ENCODE data around the gene SUPT6H.
A peak's percentile ranks its signal among the peaks of the same experiment; 100 is the strongest.
"Not testable (repeated sequence)": the region's sequence is repeated elsewhere in the genome, so short reads cannot be mapped to it uniquely, and the experiment has no call there.

SUPT6H gene

DNA sequence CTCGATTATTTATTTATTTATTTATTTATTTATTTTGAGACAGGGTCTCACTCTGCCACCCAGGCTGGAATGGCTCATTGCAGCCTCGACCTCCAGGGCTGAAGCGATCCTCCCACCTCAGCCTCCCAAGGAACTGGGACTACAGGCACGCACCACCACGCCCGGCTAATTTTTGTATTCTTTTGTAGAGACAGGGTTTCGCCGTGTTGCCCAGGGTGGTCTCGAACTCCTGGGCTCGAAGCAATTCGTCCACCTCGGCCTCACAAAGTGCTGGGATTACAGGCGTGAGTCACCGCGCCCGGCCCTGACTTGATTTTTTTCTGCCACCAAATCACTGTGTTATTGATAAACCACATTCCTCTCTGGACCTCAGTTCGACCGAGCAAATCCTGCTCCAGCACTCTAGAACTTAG, 57.0 kb downstream of the SUPT6H start:
- no peak for DNase-seq (ENCODE audit: low spot score)

DNA sequence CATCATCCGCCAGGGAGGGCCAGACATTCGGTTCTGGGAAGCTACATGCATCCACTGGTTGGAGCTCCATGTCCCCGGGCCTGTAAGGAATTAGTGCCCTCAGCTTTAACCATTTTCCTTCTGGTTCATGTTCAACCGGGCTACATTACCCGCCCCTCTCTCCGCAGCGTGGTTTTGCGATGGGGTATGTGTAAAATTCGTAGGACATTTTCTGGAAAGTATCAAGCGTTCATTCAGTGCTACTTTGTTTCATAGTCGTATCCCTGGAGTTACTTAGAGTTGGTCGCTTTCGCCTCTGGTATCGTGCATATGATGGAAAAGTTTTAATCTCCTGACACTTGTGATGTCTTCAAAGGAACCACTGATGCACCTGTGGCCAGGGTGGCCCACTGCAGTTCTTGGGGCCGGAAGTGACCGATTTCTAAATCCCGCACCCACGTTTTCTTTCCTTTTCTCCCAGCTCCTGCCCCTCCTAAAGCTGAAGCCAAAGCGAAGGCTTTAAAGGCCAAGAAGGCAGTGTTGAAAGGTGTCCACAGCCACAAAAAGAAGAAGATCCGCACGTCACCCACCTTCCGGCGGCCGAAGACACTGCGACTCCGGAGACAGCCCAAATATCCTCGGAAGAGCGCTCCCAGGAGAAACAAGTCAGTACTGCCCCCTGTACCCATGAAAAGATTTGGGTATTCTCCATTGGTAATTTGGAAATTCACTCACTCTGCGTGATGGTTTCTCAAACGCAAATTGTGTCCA, 58.4 kb downstream of the SUPT6H start:
- DNase-seq (ENCODE audit: low spot score), result peak; percentile 50

DNA sequence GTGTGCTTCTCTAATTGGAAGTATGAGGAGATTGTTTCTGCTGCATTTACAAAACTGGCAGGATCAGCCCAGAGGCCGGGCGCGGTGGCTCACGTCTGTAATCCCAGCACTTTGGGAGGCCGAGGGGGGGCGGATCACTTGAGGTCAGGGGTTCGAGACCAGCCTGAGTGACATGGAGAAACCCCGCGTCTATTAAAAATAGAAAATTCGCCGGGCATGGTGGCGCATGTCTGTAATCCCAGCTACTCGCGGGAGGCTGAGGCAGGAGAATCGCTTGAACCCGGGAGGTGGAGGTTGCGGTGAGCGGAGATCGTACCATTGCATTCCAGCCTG, 59.0 kb downstream of the SUPT6H start:
- not testable (repeated sequence) for DNase-seq (ENCODE audit: low spot score)

DNA sequence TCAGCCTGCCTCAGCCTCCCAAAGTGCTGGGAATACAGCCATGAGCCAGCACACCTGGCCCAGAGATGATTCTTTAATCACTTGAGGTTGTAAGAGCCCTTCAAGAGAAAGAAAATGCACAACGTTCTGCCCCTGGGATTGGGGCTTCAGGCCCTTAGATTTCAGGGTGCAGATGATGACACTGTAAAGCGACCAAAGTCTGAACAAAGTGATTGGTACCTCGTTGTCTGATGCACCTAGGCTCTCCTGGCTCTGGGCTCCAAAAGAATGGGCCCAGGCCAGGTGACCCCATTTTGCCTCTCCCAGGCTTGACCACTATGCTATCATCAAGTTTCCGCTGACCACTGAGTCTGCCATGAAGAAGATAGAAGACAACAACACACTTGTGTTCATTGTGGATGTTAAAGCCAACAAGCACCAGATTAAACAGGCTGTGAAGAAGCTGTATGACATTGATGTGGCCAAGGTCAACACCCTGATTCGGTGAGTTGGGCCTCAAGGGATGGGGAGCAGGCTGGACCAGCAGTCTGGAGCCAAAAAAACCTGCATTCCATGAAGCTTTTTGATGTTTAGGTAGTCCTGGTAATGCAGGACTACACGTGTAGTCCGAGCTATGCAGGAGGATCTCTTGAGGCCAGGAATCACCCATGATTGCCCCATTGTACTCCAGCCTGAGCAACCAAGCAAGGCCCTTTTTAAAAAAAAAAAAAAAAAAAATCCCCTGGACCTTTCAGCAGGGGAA, 60.6 kb downstream of the SUPT6H start:
- DNase-seq (ENCODE audit: low spot score), result no peak

GRCh38 chr17:28723159-28723835, 61.3 kb downstream of the SUPT6H start:
- no peak for DNase-seq (ENCODE audit: low spot score)

DNA sequence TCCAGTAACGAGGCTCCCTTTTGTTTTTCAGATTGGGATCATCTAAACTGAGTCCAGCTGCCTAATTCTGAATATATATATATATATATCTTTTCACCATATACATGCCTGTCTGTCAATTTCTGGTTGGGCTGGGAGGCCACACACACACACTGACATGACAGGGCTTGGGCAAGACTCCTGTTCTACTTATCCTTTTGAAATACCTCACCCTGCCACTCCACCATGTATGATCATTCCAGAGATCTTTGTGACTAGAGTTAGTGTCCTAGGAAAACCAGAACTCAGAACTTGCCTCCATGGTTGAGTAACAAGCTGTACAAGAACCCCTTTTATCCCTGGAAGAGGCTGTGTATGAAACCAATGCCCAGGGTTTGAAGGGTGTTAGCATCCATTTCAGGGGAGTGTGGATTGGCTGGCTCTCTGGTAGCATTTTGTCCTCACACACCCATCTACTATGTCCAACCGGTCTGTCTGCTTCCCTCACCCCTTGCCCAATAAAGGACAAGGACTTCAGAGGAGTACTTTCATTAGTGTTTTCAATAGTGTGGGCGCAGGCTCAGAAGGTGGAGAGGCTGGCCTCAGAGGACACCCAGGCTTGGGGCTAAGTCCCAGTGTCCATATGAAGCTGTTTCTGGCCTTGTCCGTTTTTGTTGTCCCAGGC, 62.0 kb downstream of the SUPT6H start:
- DNase-seq (ENCODE audit: low spot score), result not testable (repeated sequence)

GRCh38 chr17:28724500-28725165, 62.6 kb downstream of the SUPT6H start:
- DNase-seq (ENCODE audit: low spot score), result no peak

- DNase-seq (ENCODE audit: low spot score), result peak; percentile 79
Measured at GRCh38 chr17:28725166-28725659, 63.2 kb downstream of the SUPT6H start.

DNA sequence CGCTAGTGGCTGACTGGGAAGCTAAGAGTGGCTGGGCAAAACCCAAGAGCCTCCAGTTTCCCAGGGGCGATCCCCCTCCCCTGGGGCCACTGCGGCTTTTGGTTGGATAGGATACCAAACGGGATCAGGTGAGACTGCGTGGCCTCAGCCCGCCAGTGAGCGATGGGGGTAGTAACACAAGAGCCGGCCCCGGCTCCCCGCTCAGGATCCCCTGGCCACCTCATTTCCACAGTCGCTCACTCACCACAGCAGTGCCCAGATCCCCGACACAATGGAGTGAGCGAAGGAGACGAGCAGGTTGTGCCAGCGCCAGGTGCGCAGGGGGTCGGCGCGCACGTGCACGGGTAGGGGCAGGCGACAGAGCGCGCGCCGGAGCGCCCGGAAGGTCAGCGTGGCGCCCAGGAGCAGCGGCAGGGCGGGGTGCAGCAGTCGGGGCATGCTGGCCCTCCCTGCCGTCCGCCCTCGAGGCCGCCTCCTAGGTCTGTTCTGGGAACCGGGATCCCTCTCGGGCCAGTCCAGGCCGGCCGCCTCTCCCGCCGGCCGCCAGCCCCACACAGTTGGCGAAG, 63.7 kb downstream of the SUPT6H start:
- DNase-seq (ENCODE audit: low spot score), result peak; percentile 83

GRCh38 chr17:28726226-28726626, 64.2 kb downstream of the SUPT6H start, which contains the start of gene TLCD1:
TLCD1 (minus strand) TSS chr17:28726233; CDS start chr17:28726097, 136 bp downstream.
- DNase-seq (ENCODE audit: low spot score), result peak; percentile 67

DNA sequence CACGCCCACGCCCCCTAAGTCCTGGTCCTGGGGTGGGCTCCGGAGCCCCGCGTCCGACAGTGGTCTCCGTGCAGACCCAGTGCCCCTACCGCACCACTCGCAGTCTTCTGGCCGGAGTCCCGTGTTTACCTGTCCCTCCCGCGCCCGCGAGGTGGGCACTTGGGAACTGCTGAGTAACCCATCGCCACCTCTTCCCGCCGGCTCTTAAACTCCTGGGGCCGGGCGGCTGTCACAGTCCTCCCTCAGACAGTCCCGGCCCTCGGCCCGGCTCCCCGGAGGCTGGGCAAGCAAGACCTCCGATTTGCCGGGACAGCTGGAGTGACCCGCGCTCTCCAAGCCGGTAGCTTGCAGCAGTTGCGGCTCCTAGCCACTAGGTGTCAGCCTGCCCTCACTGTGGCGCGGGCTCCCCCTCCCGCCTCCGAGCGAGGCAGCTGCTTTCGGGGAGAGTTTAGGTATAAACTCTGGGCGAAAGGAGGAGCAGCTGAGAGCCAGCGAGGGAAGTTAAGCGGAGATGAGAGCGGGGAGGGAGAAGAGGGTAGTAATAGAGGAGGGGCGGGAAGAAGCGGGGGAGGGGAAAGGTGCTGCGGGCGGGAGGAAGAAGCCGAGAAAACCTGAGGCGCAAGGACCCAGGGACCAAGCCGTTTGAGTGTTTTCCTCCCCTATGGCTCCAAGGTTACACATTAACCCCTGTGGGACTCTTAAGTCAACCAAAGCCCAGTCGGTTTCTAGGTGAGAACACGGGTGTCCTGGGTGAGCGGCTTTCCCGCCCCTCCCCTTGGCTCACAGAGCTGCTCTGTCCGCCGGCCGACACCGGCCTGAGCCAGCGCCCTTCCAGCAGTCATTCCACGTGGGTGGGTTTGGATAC, 64.9 kb downstream of the SUPT6H start:
- peak; percentile 96 for DNase-seq (ENCODE audit: low spot score)

GRCh38 chr17:28728364-28729200, 66.6 kb downstream of the SUPT6H start, which contains the start of gene NEK8:
NEK8 (plus strand) TSS chr17:28728788; CDS start chr17:28728814, 26 bp downstream.
- DNase-seq (ENCODE audit: low spot score), result peak; percentile 96

DNA sequence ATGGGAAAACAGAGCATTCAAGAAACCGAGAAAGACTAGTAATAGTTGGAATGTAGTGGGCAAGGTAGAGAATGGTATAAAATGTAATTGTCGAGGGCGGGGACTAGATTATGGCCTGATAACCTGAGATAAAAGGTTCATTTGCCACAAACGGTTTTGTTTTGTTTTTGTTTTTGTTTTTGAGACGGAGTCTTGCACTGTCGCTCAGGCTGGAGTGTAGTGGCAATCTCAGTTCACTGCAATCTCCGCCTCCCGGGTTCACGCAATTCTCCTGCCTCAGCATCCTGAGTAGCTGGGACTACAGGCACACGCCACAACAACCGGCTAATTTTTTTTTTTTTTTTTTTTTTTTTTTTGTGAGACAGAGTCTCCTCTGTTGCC, 67.9 kb downstream of the SUPT6H start:
- no peak for DNase-seq (ENCODE audit: low spot score)

GRCh38 chr17:28733346-28733745, 71.3 kb downstream of the SUPT6H start:
- peak; percentile 55 for DNase-seq (ENCODE audit: low spot score)

DNA sequence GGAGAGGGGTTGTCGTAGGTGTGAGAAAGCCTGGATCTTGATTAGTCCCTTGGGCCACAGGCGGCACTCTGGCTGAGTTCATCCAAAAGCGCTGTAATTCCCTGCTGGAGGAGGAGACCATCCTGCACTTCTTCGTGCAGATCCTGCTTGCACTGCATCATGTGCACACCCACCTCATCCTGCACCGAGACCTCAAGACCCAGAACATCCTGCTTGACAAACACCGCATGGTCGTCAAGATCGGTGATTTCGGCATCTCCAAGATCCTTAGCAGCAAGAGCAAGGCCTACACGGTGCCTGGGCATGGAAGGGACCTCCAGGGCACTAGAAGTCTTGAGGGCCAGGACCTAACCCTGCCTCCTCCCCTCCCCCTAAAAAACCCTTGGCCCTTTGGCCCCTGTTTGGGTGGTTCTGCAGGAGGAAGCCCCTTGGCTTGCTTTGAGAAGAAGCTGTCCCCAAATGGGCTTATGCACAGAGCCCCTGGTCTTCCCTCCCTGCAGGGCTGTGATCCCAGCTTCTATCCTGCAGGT, 72.8 kb downstream of the SUPT6H start:
- DNase-seq (ENCODE audit: low spot score), result no peak

DNA sequence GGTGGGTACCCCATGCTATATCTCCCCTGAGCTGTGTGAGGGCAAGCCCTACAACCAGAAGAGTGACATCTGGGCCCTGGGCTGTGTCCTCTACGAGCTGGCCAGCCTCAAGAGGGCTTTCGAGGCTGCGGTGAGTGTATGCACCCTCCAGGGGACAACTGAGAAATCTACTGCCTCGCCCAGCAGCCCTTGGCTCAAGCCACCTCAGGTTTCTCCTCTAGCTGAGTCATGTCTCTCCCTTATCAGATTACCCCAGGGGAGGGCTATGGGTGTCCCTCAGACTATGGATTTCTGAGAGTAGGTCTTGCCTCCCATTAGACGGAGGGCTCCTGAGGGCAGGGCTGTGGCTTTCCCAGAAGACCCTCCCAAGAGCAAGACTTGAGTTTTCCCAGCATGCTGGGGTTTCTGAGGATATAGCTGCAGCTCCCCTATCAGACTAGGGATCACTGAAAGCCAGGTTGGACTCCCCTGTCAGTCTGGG, 73.3 kb downstream of the SUPT6H start:
- DNase-seq (ENCODE audit: low spot score), result no peak

- DNase-seq (ENCODE audit: low spot score), result not testable (repeated sequence)
Measured at GRCh38 chr17:28735913-28736769, 74.1 kb downstream of the SUPT6H start.

DNA sequence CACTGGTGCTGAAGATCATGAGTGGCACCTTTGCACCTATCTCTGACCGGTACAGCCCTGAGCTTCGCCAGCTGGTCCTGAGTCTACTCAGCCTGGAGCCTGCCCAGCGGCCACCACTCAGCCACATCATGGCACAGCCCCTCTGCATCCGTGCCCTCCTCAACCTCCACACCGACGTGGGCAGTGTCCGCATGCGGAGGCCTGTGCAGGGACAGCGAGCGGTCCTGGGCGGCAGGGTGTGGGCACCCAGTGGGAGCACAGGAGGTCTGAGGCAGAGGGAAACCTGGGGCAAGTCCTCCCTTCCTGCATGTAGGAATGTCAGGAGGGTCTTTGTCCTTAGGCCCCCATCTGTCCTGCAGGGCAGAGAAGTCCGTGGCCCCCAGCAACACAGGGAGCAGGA, 75.3 kb downstream of the SUPT6H start:
- no peak for DNase-seq (ENCODE audit: low spot score)
